Activated CD4-positive, alpha-beta T cell treated with anti-CD3 and anti-CD28 coated beads, Interleukin-2, amount 50 U/mL, for 24 hours (primary cell): ENCODE measurements around the gene SETD1B.
"Not testable (repeated sequence)": the region's sequence is repeated elsewhere in the genome, so short reads cannot be mapped to it uniquely, and the experiment has no call there.

Experiments used
- DNase-seq, 2 donors: peaks; one replicate each; pipeline ENCODE4 v3.0.0-alpha.2; 2020; ENCODE audit warnings: low read depth in 1 of 2, low spot score in 1 of 2

The SETD1B gene

GRCh38 chr12:121779422-121779895 is 24.4 kb upstream of the SETD1B start:
- no peak for DNase-seq

GRCh38 chr12:121780429-121780828 is 23.4 kb upstream of the SETD1B start:
- DNase-seq, result no peak

- no peak for DNase-seq
These were observed 22.3 kb upstream of the SETD1B start for GRCh38 chr12:121781484-121781997.

- no peak for DNase-seq
These were observed 21.5 kb upstream of the SETD1B start for GRCh38 chr12:121781998-121782979.

GRCh38 chr12:121783766-121784165 is 20.0 kb upstream of the SETD1B start:
- no peak for DNase-seq

GRCh38 chr12:121784460-121784859 is 19.3 kb upstream of the SETD1B start:
- DNase-seq, result no peak

GRCh38 chr12:121786440-121786825 is 17.4 kb upstream of the SETD1B start:
- DNase-seq, result no peak

- no peak for DNase-seq
These were observed 16.5 kb upstream of the SETD1B start for GRCh38 chr12:121787063-121788025.

- no peak for DNase-seq
These were observed 15.5 kb upstream of the SETD1B start for GRCh38 chr12:121788176-121788818.

GRCh38 chr12:121789233-121789781 is 14.5 kb upstream of the SETD1B start:
- DNase-seq, result no peak

- peak; percentile 73 to 86 for DNase-seq
These were observed 13.7 kb upstream of the SETD1B start for GRCh38 chr12:121789800-121790728.

GRCh38 chr12:121790785-121791184 is 13.0 kb upstream of the SETD1B start:
- not testable (repeated sequence) for DNase-seq

- DNase-seq, result no peak
These were observed 11.9 kb upstream of the SETD1B start for GRCh38 chr12:121791671-121792551.

- DNase-seq, result no peak
These were observed 11.0 kb upstream of the SETD1B start for GRCh38 chr12:121792607-121793439.

GRCh38 chr12:121793440-121793837 is 10.4 kb upstream of the SETD1B start, which contains the start of gene RHOF:
TSS of gene RHOF (minus strand) at chr12:121793688. CDS start at chr12:121793633, 55 bp downstream.
- DNase-seq, result no peak

GRCh38 chr12:121793838-121794533 is 9.8 kb upstream of the SETD1B start:
- peak; percentile 92 for DNase-seq

- DNase-seq, result no peak
These were observed 9.2 kb upstream of the SETD1B start for GRCh38 chr12:121794534-121795033.
